Measurements from ENCODE around the gene ERMARD. TPM values are rescaled to one million over a fixed set of nuclear protein-coding genes. Genes with fewer than 3 reads are reported as not detected.

The ERMARD gene
- total RNA-seq, 2 donors from 2014 or later = 14.2 to 15.7 TPM

GRCh38 chr6:169774347-169774746 is 22.9 kb downstream of the ERMARD start:
- no peak overlapping the region for H3K4me3 ChIP-seq
- no peaks in the 10 kb centered on the region for H3K9me3 ChIP-seq
- H3K36me3 ChIP-seq = no peaks in the 10 kb centered on the region
- intact Hi-C loops (cut with DNase I) = no loop called here
- H3K27me3 ChIP-seq = no peaks in the 10 kb centered on the region
- no peaks in the 10 kb centered on the region for H3K4me1 ChIP-seq
- H3K9ac ChIP-seq (ENCODE audit: low read depth in 2 of 2, low read length in 2 of 2) = no peak overlapping the region
- TF ChIP-seq CTCF (IDR thresholded peaks at IDR 0.05) = no peak
- no peak overlapping the region for H3K27ac ChIP-seq
- no peak for DNase-seq

GRCh38 chr6:169775321-169775720 is 23.9 kb downstream of the ERMARD start:
- DNase-seq = peak; percentile 10
- Histone ChIP-seq H3K27ac (no peak overlapping the region), H3K4me3 (no peak overlapping the region), H3K9ac (ENCODE audit: low read depth in 2 of 2, low read length in 2 of 2) (no peak overlapping the region), H3K9me3 (no peaks in the 10 kb centered on the region), H3K36me3 (no peaks in the 10 kb centered on the region), H3K4me1 (no peaks in the 10 kb centered on the region), H3K27me3 (no peaks in the 10 kb centered on the region)
- intact Hi-C loops (cut with DNase I) = no loop called here
- TF ChIP-seq CTCF (IDR thresholded peaks at IDR 0.05) = no peak

GRCh38 chr6:169776379-169776778 is 25.0 kb downstream of the ERMARD start:
- Histone ChIP-seq H3K27me3 (no peaks in the 10 kb centered on the region), H3K9me3 (no peaks in the 10 kb centered on the region), H3K4me3 (no peak overlapping the region), H3K36me3 (no peaks in the 10 kb centered on the region), H3K9ac (ENCODE audit: low read depth in 2 of 2, low read length in 2 of 2) (no peak overlapping the region), H3K27ac (no peak overlapping the region), H3K4me1 (no peaks in the 10 kb centered on the region)
- peak; percentile 5 for DNase-seq
- intact Hi-C loops (cut with DNase I) = no loop called here
- no peak for TF ChIP-seq CTCF (IDR thresholded peaks at IDR 0.05)

GRCh38 chr6:169777896-169778295 is 26.5 kb downstream of the ERMARD start:
- Histone ChIP-seq H3K9ac (ENCODE audit: low read depth in 2 of 2, low read length in 2 of 2) (no peak overlapping the region), H3K4me1 (no peaks in the 10 kb centered on the region), H3K4me3 (no peak overlapping the region), H3K36me3 (no peaks in the 10 kb centered on the region), H3K27me3 (no peaks in the 10 kb centered on the region), H3K27ac (no peak overlapping the region), H3K9me3 (no peaks in the 10 kb centered on the region)
- peak; percentile 6 for DNase-seq
- intact Hi-C loops (cut with DNase I) = no loop called here
- TF ChIP-seq CTCF (IDR thresholded peaks at IDR 0.05) = no peak

GRCh38 chr6:169778646-169779045 is 27.2 kb downstream of the ERMARD start:
- no peak overlapping the region for H3K9ac ChIP-seq (ENCODE audit: low read depth in 2 of 2, low read length in 2 of 2)
- H3K27me3 ChIP-seq = no peaks in the 10 kb centered on the region
- H3K9me3 ChIP-seq = no peaks in the 10 kb centered on the region
- H3K27ac ChIP-seq = no peak overlapping the region
- peak; percentile 7 for DNase-seq
- H3K36me3 ChIP-seq = no peaks in the 10 kb centered on the region
- no peak overlapping the region for H3K4me3 ChIP-seq
- no peaks in the 10 kb centered on the region for H3K4me1 ChIP-seq
- intact Hi-C loops (cut with DNase I) = no loop called here
- no peak for TF ChIP-seq CTCF (IDR thresholded peaks at IDR 0.05)
